Stimulated activated CD4-positive, alpha-beta T cell treated with anti-CD3 and anti-CD28 coated beads, Interleukin-1b, Interleukin-23, amount 100 ng/mL, for 48 hours (primary cell): Measurements from ENCODE around the gene LRPAP1.
"Not testable (repeated sequence)": the region's sequence is repeated elsewhere in the genome, so short reads cannot be mapped to it uniquely, and the experiment has no call there.

Experiments
- DNase-seq: peaks from one replicate; pipeline ENCODE4 v3.0.0-alpha.2; 2020

Gene LRPAP1

GRCh38 chr4:3559381-3560290, 27.4 kb upstream of the LRPAP1 start:
- not testable (repeated sequence) for DNase-seq

- DNase-seq = not testable (repeated sequence)
Measured at GRCh38 chr4:3558514-3558836, 26.3 kb upstream of the LRPAP1 start.

GRCh38 chr4:3557676-3558513, 25.7 kb upstream of the LRPAP1 start:
- not testable (repeated sequence) for DNase-seq

GRCh38 chr4:3557088-3557492, 24.9 kb upstream of the LRPAP1 start:
- DNase-seq = not testable (repeated sequence)

GRCh38 chr4:3556244-3556867, 24.1 kb upstream of the LRPAP1 start:
- DNase-seq = not testable (repeated sequence)

GRCh38 chr4:3555459-3556070, 23.3 kb upstream of the LRPAP1 start:
- not testable (repeated sequence) for DNase-seq

GRCh38 chr4:3551366-3551765, 19.1 kb upstream of the LRPAP1 start:
- not testable (repeated sequence) for DNase-seq

- not testable (repeated sequence) for DNase-seq
Measured at GRCh38 chr4:3550792-3551325, 18.6 kb upstream of the LRPAP1 start.

- DNase-seq = not testable (repeated sequence)
Measured at GRCh38 chr4:3550041-3550440, 17.8 kb upstream of the LRPAP1 start.

- DNase-seq = not testable (repeated sequence)
Measured at GRCh38 chr4:3549694-3550001, 17.4 kb upstream of the LRPAP1 start.

- DNase-seq = not testable (repeated sequence)
Measured at GRCh38 chr4:3548991-3549693, 16.9 kb upstream of the LRPAP1 start.

- not testable (repeated sequence) for DNase-seq
Measured at GRCh38 chr4:3546721-3547120, 14.5 kb upstream of the LRPAP1 start.

- not testable (repeated sequence) for DNase-seq
Measured at GRCh38 chr4:3545351-3545750, 13.1 kb upstream of the LRPAP1 start.

GRCh38 chr4:3544259-3545025, 12.2 kb upstream of the LRPAP1 start:
- not testable (repeated sequence) for DNase-seq

- not testable (repeated sequence) for DNase-seq
Measured at GRCh38 chr4:3543415-3543814, 11.2 kb upstream of the LRPAP1 start.

- DNase-seq = not testable (repeated sequence)
Measured at GRCh38 chr4:3538906-3539305, 6.7 kb upstream of the LRPAP1 start.

- not testable (repeated sequence) for DNase-seq
Measured at GRCh38 chr4:3535812-3536211, 3.6 kb upstream of the LRPAP1 start.

GRCh38 chr4:3533423-3533820, 1.2 kb upstream of the LRPAP1 start:
- DNase-seq = no peak

- DNase-seq = no peak
Measured at GRCh38 chr4:3532751-3533422, 665 bp upstream of the LRPAP1 start.

GRCh38 chr4:3531318-3531878, 824 bp downstream of the LRPAP1 start:
- DNase-seq = no peak
